Bronchial epithelial cell (primary cell): Measurements from ENCODE around the gene EEF1AKMT2. TPM values are rescaled to one million over a fixed set of nuclear protein-coding genes. Genes with fewer than 3 reads are reported as not detected.

ENCODE experiments used
- DNase-seq: peaks from one replicate; pipeline ENCODE4 v3.0.0-alpha.2; 2010; ENCODE audit warnings: low read depth
- FAIRE-seq: peaks from 2 replicates; lab custom pipeline; 2011; peaks lifted over from hg19 to GRCh38; lab: Jason Lieb, UNC
- H3K27me3 ChIP-seq: 2 replicates; pipeline ENCODE4 v1.5.1; 2011; ENCODE audit warnings: low read length; ENCODE audit not compliant: control insufficient read depth, insufficient read depth
- H3K36me3 ChIP-seq: 2 replicates; pipeline ENCODE4 v1.5.1; 2011; ENCODE audit warnings: low read length; ENCODE audit not compliant: control insufficient read depth, insufficient read depth
- H3K4me3 ChIP-seq: 2 replicates; pipeline ENCODE4 v1.5.1; 2011; ENCODE audit warnings: mild to moderate bottlenecking, low read depth, low read length, control low read depth
- CTCF ChIP-seq: IDR thresholded peaks from 2 replicates; pipeline ENCODE4 v1.5.1; 2011; ENCODE audit warnings: mild to moderate bottlenecking, moderate library complexity, low read length, control low read depth, inconsistent platforms; ENCODE audit not compliant: insufficient read depth, severe bottlenecking
- total RNA-seq: library from RNA; depleted of rRNA; stranded (reverse); fragments of >200 nt; gene quantifications from 2 replicates; pipeline ENCODE4 v1.2.1, GENCODE V29; 2014

The EEF1AKMT2 gene
- total RNA-seq, 1 donor from 2014 or later: 21.1 TPM

- TF ChIP-seq CTCF: no peak
- H3K27me3 ChIP-seq: no peaks in the 10 kb centered on the region
- FAIRE-seq: no peak
- H3K4me3 ChIP-seq: no peak overlapping the region
- peaks cover 21% of the 10 kb centered on the region for H3K36me3 ChIP-seq
- DNase-seq: no peak
Measured at GRCh38 chr10:124708246-124708779, 83.4 kb downstream of the EEF1AKMT2 start.

Other genes starting within 250 kb of the EEF1AKMT2 start
- gene FAM53B, start 47.5 kb downstream of the EEF1AKMT2 start, total RNA-seq: 19.5 and 23.9 TPM in 2 replicates
- 12.2 and 12.6 TPM in 2 replicates for gene ABRAXAS2, start 9.9 kb upstream of the EEF1AKMT2 start, total RNA-seq
- gene ZRANB1, start 150.2 kb upstream of the EEF1AKMT2 start, total RNA-seq: 26.5 and 29.5 TPM in 2 replicates